Psoas muscle (tissue), 8 donors: ENCODE measurements around the gene ABLIM1. TPM values are rescaled to one million over a fixed set of nuclear protein-coding genes. Genes with fewer than 3 reads are reported as not detected.

Experiments
- ATAC-seq, 4 donors: fragments of 200-7000 bp; cut with Tn5 transposase; one replicate each; pipeline ENCODE4 v1.9.1; 2020; ENCODE audit warnings: moderate library complexity in 3 of 4, mild to moderate bottlenecking in 2 of 4
- DNase-seq, 2 donors: peaks; one replicate each; pipeline ENCODE4 v3.0.0-alpha.2; 2020
- H3K27ac ChIP-seq: fragments of 200-600 bp; one replicate; pipeline ENCODE4 v1.8.0; 2022
- H3K27me3 ChIP-seq, 3 donors: fragments of 200-600 bp in 1 of 3; one replicate each; pipeline versions ENCODE4 v1.6.1 to v1.8.0; 2013 to 2022; ENCODE audit warnings: low read length in 2 of 3, mild to moderate bottlenecking in 2 of 3, moderate library complexity in 1 of 3; ENCODE audit not compliant: insufficient read depth in 3 of 3
- H3K36me3 ChIP-seq, 2 donors: fragments of 200-600 bp in 1 of 2; one replicate each; pipeline versions ENCODE4 v1.6.1 to v1.8.0; 2013 to 2022; ENCODE audit warnings: low read depth in 1 of 2, mild to moderate bottlenecking in 1 of 2, moderate library complexity in 1 of 2; ENCODE audit not compliant: insufficient read depth in 1 of 2
- H3K4me1 ChIP-seq: fragments of 200-600 bp; one replicate; pipeline ENCODE4 v1.8.0; 2022
- H3K4me3 ChIP-seq: fragments of 200-600 bp; one replicate; pipeline ENCODE4 v1.8.0; 2022; ENCODE audit warnings: mild to moderate bottlenecking
- H3K9me3 ChIP-seq: fragments of 200-600 bp; one replicate; pipeline ENCODE4 v1.8.0; 2022
- CTCF ChIP-seq: fragments of 200-600 bp; IDR thresholded peaks from one replicate; pipeline ENCODE4 v1.8.0; 2022; ENCODE audit warnings: antibody characterized with exemption
- WGBS, 3 donors: extraction: QIAGEN DNeasy Blood & Tissue Kit; methylation state at CpG; one replicate each; pipeline versions ENCODE4 v1.1.6 to v1.1.7; 2013; 5-methylcytosine and 5-hydroxymethylcytosine counted together
- intact Hi-C, 2 donors: fragments of 100-400 bp; cut with DNase I; formaldehyde crosslinking; loops; one replicate each; pipeline versions ENCODE4 v1.11.0 to v1.14.2; 2022
- polyA plus RNA-seq, 3 donors: library from polyadenylated mRNA; stranded (reverse); fragments of 200-250 nt; gene quantifications; one replicate each; pipeline ENCODE4 v1.2.3, GENCODE V29; 2013
- total RNA-seq, 4 donors: library from RNA; stranded (reverse); fragmentation: NEBNext Ultra II Directional in 2 of 4; extraction: Animal tissue kit (Norgen Biotek cat#: 25700) in 2 of 4; gene quantifications; one replicate each; pipeline versions ENCODE4 v1.2.1 to v1.2.4, GENCODE V29; 2021 to 2023
- donor health status: healthy with polysubstance abuse.
- donor health status: DM: no; HTN: no; CAD: no; lungs with moderate emphysema.
- donor health status: Bipolar disorder and iron deficiency.
- donor health status: healthy.
- donor health status: DM: yes; HTN: yes; CAD: no.
- donor health status: DM: no; HTN: no; CAD: no.
- donor health status: DM: no; HTN: no; CAD: no.
- donor health status: DM: yes; HTN: yes; CAD: no.

The ABLIM1 gene
- total and polyA plus RNA-seq, 7 donors: 15.4 to 183 (median 21.8) TPM

DNA sequence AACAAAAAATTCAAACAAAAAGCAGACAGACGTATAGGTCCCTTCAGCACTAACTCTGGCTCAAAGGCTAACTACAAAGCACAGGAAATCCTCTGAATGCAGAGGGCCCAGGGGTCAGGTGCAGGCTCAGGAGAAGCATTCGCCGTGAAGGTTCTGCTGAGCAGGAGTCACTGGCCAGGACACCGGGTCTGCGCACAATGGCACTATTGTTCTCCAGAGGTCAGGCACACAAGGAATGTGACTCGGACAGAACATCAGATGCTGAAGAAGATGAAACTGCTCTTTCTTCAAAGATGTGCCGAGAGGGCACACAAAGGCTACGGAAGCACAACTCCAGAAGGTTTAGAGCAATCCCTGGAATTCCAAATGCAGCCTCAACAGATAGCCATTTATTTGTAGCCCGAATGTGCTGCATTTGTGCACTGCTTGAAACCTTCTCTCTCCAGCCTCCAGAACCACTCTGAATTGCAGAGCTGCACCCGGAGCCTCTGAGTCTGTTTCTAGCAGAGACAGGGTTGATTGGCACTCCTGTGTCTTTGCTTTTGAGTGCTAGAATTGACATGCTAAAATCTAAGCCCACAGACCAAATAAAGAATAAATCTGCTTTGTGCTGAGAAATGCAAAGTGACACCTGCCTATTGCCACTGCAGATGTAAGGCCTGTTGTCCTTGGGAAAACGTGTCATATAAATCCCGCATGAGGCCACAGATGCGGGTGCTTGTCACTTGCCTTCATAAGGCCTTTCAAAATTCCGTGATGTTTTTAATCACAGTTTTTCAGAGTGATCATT lies 168.4 kb downstream of the ABLIM1 start:
- Histone ChIP-seq H3K4me3 (no peak overlapping the region), H3K9me3 (no peaks in the 10 kb centered on the region), H3K36me3 (peaks cover 3 to 4% of the 10 kb centered on the region in 2 donors), H3K4me1 (no peaks in the 10 kb centered on the region), H3K27me3 (no peaks in the 10 kb centered on the region), H3K27ac (no peak overlapping the region)
- intact Hi-C loops: no loop called here
- WGBS, 3 donors: 53 to 60% (median 58%) methylated on average over 14 of the region's 14 CpGs
- no peak for ATAC-seq
- no peak for TF ChIP-seq CTCF
- DNase-seq: no peak

GRCh38 chr10:114487815-114488536 lies 170.1 kb downstream of the ABLIM1 start:
- Histone ChIP-seq H3K27ac (no peak overlapping the region), H3K9me3 (no peaks in the 10 kb centered on the region)
- WGBS, 3 donors: 75 to 89% (median 80%) methylated on average over 9 of the region's 9 CpGs

DNA sequence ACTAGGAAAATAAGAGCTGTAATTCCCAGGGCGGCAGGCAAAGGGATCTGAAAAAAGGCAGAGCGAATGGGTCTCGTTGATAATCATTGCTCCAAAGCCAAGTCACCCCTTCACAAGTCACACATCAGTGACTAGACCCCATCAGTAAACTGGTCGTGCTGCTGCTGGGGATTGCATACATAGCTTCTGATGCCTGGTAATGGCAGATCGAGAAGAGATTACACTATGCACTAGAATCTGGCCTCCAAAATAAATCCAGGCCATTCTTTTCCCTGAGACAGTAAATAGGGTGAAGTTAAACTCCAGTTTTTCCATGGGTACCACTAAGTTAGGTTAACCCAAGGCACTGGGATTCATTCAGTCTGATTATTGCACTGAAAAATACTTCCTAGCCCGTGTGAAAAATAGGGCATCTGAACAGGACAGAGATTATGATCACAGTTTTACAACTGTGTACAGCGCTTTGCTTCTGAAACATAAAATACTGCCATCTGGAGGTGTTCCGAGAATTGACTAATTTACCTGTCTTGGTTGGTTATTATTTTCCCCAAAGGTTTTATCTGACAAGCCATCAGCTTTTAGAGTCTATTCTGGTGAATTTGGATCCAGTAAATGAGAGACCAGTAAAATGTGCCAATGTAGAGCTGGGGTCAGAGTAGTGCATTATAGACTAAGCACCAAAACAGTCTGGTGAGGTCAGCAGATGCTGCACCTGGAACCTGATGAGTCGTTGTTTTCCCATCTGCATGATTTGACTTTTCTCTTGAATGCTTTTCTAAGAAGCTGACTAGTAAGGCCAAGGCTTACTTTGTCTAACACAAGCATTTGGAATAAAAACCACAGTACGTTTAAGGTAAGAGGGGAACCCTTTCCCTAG lies 170.9 kb downstream of the ABLIM1 start:
- Histone ChIP-seq H3K27ac (no peak overlapping the region), H3K9me3 (no peaks in the 10 kb centered on the region), H3K4me1 (no peaks in the 10 kb centered on the region), H3K27me3 (no peaks in the 10 kb centered on the region), H3K4me3 (no peak overlapping the region), H3K36me3 (peaks cover 3 to 4% of the 10 kb centered on the region in 2 donors)
- 80 to 86% (median 84%) methylated on average over 10 of the region's 10 CpGs for WGBS, 3 donors
- ATAC-seq (no peak), DNase-seq (no peak)
- intact Hi-C loops: no loop called here
- no peak for TF ChIP-seq CTCF

More at GRCh38 chr10:114487815-114488536, 170.1 kb downstream of the ABLIM1 start:
- intact Hi-C loops: no loop called here
- no peak overlapping the region for H3K4me3 ChIP-seq
- no peak for TF ChIP-seq CTCF
- no peaks in the 10 kb centered on the region for H3K4me1 ChIP-seq
- ATAC-seq: no peak
- H3K36me3 ChIP-seq: peaks cover 3 to 4% of the 10 kb centered on the region in 2 donors
- no peaks in the 10 kb centered on the region for H3K27me3 ChIP-seq
- no peak for DNase-seq

GRCh38 chr10:114485696-114486400 lies 172.2 kb downstream of the ABLIM1 start:
- no peak overlapping the region for H3K4me3 ChIP-seq
- no peaks in the 10 kb centered on the region for H3K4me1 ChIP-seq
- peaks cover 3 to 4% of the 10 kb centered on the region in 2 donors for H3K36me3 ChIP-seq
- intact Hi-C loops: no loop called here
- no peaks in the 10 kb centered on the region for H3K9me3 ChIP-seq
- TF ChIP-seq CTCF: no peak
- no peak for DNase-seq
- H3K27me3 ChIP-seq: no peaks in the 10 kb centered on the region
- WGBS, 3 donors: 53 to 64% (median 56%) methylated on average over 5 of the region's 5 CpGs
- no peak for ATAC-seq
- no peak overlapping the region for H3K27ac ChIP-seq
